Measurements from ENCODE around the gene TUBA4B. TPM values are rescaled to one million over a fixed set of nuclear protein-coding genes. Genes with fewer than 3 reads are reported as not detected.
A peak's percentile ranks its signal among the peaks of the same experiment; 100 is the strongest.

The TUBA4B gene
- polyA plus RNA-seq, 1 experiment, result not detected

DNA sequence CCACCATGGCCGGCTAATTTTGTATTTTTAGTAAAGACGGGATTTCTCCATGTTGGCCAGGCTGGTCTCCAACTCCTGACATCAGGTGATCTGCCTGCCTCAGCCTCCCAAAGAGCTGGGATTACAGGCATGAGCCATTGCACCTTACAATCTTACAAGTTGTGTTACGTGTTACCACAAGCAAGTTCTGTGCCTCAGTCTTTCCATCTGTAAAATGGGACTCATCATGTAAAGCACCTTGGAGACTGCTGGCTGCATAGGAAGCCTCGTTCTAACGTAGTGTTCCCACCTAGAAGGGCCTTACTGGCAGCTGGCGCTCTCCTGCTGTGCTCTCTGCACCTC, 36.1 kb downstream of the TUBA4B start:
- TF ChIP-seq, protein P1, sequence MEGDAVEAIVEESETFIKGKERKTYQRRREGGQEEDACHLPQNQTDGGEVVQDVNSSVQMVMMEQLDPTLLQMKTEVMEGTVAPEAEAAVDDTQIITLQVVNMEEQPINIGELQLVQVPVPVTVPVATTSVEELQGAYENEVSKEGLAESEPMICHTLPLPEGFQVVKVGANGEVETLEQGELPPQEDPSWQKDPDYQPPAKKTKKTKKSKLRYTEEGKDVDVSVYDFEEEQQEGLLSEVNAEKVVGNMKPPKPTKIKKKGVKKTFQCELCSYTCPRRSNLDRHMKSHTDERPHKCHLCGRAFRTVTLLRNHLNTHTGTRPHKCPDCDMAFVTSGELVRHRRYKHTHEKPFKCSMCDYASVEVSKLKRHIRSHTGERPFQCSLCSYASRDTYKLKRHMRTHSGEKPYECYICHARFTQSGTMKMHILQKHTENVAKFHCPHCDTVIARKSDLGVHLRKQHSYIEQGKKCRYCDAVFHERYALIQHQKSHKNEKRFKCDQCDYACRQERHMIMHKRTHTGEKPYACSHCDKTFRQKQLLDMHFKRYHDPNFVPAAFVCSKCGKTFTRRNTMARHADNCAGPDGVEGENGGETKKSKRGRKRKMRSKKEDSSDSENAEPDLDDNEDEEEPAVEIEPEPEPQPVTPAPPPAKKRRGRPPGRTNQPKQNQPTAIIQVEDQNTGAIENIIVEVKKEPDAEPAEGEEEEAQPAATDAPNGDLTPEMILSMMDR (IDR thresholded peaks at IDR 0.05; ENCODE audit: insufficient read depth, low read depth, low read length), result no peak
- no peak overlapping the region for H3K4me3 ChIP-seq (ENCODE audit: low read depth, low read length)
- H3K27me3 ChIP-seq (ENCODE audit: control insufficient read depth, insufficient read depth, low read length), result no peaks in the 10 kb centered on the region
- DNase-seq (ENCODE audit: low read depth), result no peak
- peaks cover 7% of the 10 kb centered on the region for H3K36me3 ChIP-seq (ENCODE audit: control insufficient read depth, insufficient read depth, low read length)
- CTCF ChIA-PET, result interaction anchor here (6.9 to 20.7 kb wide), 3 partner anchors 6 to 115 kb away, joined by 90 to 403 read pairs (median 403); partner anchors contain the start of genes CNPPD1, DNAJB2 and SLC23A3
- POLR2A ChIA-PET, result no interaction called here

DNA sequence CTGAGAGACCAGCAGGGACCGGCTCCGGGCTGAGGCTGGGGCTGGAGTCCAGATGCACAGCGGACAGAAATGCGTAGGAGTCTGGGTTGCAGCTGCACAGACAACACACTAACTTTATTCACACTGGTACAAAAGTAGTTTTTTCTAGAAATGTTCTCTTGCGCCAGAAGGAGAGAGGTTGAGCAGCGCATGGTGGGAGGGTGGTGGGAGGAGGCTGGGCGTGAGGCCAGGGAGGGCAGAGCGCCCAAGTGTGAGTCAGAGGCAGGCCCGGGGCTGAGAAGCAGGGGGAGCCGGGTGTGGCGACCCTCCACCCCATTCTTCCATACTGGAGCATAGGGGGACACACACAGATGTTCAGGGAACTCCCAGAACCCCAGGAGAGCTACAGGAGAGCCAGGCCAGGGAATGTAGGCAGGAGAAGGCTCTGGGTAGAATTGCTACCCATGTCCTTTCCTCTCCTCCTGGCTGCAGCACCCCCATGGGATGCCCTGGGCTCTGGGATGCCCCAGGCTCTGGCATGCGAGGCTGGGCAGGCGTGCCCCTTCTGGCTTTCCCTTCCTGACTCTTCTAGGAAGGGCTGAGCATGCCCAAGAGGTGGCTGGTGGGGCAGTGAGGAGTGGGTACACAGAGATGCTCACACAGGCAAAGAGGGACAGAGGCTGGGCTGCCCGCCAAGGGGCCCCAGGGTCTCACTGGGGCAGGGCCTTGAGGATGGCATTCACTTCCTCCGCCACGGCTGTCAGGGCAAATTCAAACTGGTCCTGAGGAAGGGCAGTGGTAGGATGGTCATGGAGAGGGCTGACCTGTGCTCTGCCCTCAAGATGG, 36.7 kb downstream of the TUBA4B start:
- ChIA-PET POLR2A (no interaction called here), CTCF (interaction anchor here (0.8 to 20.7 kb wide), 5 partner anchors 6 to 131 kb away, joined by 4 to 403 read pairs (median 105); partner anchors contain the start of genes CNPPD1, DNAJB2, NHEJ1 and SLC23A3)

DNA sequence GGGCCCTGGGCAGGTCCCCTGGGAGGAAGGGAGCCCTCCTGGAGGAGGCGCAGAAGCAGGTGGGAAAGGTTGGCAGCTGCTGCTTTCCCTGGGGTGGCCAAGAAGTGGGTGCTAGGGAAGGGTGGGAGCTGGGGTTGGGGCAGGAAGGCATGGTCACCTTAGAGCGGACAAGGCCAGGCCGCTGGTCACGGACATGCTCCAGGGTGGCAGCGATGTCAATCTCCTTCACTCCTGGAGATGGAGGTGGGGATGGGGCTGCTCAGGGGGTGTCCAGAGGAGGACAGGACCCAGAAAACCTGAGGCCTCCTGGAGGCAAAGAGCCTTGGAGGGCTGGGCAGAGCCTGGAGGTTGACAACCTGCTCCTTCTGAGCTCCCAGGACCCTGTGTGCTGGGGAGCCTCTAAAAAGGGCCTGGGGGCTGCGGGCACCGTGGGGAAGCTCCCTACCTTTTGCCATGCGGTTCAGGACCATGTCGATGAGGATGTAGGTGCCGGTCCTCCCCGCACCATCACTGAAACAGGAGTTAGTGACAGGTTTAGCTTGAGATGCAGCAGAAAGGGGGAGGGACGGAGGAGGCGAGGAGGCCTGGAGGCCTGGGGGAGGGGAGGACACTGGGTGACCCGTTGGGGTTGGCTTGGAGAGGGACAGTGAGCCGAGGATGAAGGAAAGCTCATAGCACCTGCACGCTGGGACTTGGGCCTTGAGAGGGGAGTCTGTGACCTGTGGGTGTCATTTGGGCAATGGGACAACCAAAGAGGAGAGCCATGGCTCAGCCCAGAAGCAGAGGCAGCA, 37.5 kb downstream of the TUBA4B start:
- no peak for DNase-seq (ENCODE audit: low read depth)
- ChIA-PET POLR2A (no interaction called here), CTCF (interaction anchor here (0.6 to 20.7 kb wide), 7 partner anchors 5 to 301 kb away, joined by 3 to 403 read pairs (median 90); partner anchors contain the start of genes CNPPD1, DNAJB2, NHEJ1 and SLC23A3)
- Histone ChIP-seq H3K27me3 (ENCODE audit: control insufficient read depth, insufficient read depth, low read length) (no peaks in the 10 kb centered on the region), H3K36me3 (ENCODE audit: control insufficient read depth, insufficient read depth, low read length) (0 out of 2 replicates have a peak, but pooled peaks cover 2% of the 10 kb centered on the region), H3K4me3 (ENCODE audit: low read depth, low read length) (no peak overlapping the region)
- TF ChIP-seq, protein P1 (IDR thresholded peaks at IDR 0.05; ENCODE audit: insufficient read depth, low read depth, low read length), result no peak

More for the DNA sequence above, 36.7 kb downstream of the TUBA4B start:
- no peaks in the 10 kb centered on the region for H3K27me3 ChIP-seq (ENCODE audit: control insufficient read depth, insufficient read depth, low read length)
- TF ChIP-seq, protein P1 (IDR thresholded peaks at IDR 0.05; ENCODE audit: insufficient read depth, low read depth, low read length), result no peak
- peaks cover 5% of the 10 kb centered on the region for H3K36me3 ChIP-seq (ENCODE audit: control insufficient read depth, insufficient read depth, low read length)
- H3K4me3 ChIP-seq (ENCODE audit: low read depth, low read length), result no peak overlapping the region
- peak; percentile 74 for DNase-seq (ENCODE audit: low read depth)

DNA sequence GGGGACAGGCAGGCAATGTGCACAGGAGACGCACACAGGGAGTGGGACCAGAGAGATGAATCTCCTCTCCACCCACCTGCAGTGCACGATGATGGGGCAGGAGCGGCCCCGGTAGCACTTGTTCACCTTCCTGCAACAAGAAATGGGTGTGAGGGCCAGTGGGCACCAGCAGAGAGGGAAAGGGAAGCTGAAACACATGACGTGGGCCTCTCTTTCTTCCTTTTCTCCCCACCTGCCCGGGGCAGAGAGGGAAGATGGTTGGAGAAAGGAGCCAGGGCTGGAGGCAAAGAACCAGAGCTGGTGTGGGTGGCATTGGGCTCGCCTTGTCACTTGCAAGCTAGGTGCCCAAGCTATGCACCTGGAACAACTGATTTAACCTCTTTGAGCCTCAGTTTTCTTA, 38.4 kb downstream of the TUBA4B start:
- POLR2A ChIA-PET, result no interaction called here
- CTCF ChIA-PET, result interaction anchor here (1.4 to 20.7 kb wide), 4 partner anchors 11 to 133 kb away, joined by 3 to 403 read pairs (median 98); partner anchors contain the start of genes CNPPD1, DNAJB2, NHEJ1 and SLC23A3
- DNase-seq (ENCODE audit: low read depth), result no peak
- TF ChIP-seq, protein P1 (IDR thresholded peaks at IDR 0.05; ENCODE audit: insufficient read depth, low read depth, low read length), result no peak
- Histone ChIP-seq H3K36me3 (ENCODE audit: control insufficient read depth, insufficient read depth, low read length) (0 out of 2 replicates have a peak, but pooled peaks cover 2% of the 10 kb centered on the region), H3K27me3 (ENCODE audit: control insufficient read depth, insufficient read depth, low read length) (no peaks in the 10 kb centered on the region), H3K4me3 (ENCODE audit: low read depth, low read length) (no peak overlapping the region)
